ENCODE data around the gene RAMP1. TPM values are rescaled to one million over a fixed set of nuclear protein-coding genes. Genes with fewer than 3 reads are reported as not detected.
A peak's percentile ranks its signal among the peaks of the same experiment; 100 is the strongest.
"Not testable (repeated sequence)": the region's sequence is repeated elsewhere in the genome, so short reads cannot be mapped to it uniquely, and the experiment has no call there.

The RAMP1 gene
- 17.6 TPM in 2 replicates for total RNA-seq

GRCh38 chr2:237859533-237860272, at the start of gene RAMP1:
TSS of gene RAMP1 (plus strand) at chr2:237859623. CDS start at chr2:237859676, 53 bp downstream.
- intact Hi-C loops (cut with micrococcal nuclease): loop anchor here (2.0 to 10.0 kb wide), 4 partner anchors 39 to 275 kb away; partner anchors contain the start of gene KLHL30
- peak; percentile 73 for DNase-seq
- Mint-ChIP-seq H3K4me1 (peaks cover 14% of the 10 kb centered on the region), H3K27ac (peak within 1 kb of the TSS; percentile 30), H3K36me3 (ENCODE audit: low read depth) (no peaks in the 10 kb centered on the region), H3K27me3 (peaks cover 47% of the 10 kb centered on the region), H3K4me3 (peak within 1 kb of the TSS; percentile 81), H3K9me3 (no peaks in the 10 kb centered on the region)

- peaks cover 3% of the 10 kb centered on the region for H3K4me1 Mint-ChIP-seq
- H3K4me3 Mint-ChIP-seq: no peak overlapping the region
- H3K9me3 Mint-ChIP-seq: peaks cover 3% of the 10 kb centered on the region
- H3K27ac Mint-ChIP-seq: no peak overlapping the region
- intact Hi-C loops (cut with micrococcal nuclease): no loop called here
- peaks cover 17% of the 10 kb centered on the region for H3K27me3 Mint-ChIP-seq
- no peak for DNase-seq
- no peaks in the 10 kb centered on the region for H3K36me3 Mint-ChIP-seq (ENCODE audit: low read depth)
Observed at GRCh38 chr2:237815637-237816036, 43.8 kb upstream of the RAMP1 start.

- H3K4me1 Mint-ChIP-seq: peaks cover 3% of the 10 kb centered on the region
- DNase-seq: no peak
- no peak overlapping the region for H3K4me3 Mint-ChIP-seq
- intact Hi-C loops (cut with micrococcal nuclease): no loop called here
- H3K27ac Mint-ChIP-seq: no peak overlapping the region
- H3K36me3 Mint-ChIP-seq (ENCODE audit: low read depth): no peaks in the 10 kb centered on the region
- H3K9me3 Mint-ChIP-seq: peaks cover 3% of the 10 kb centered on the region
- peaks cover 12% of the 10 kb centered on the region for H3K27me3 Mint-ChIP-seq
Observed at GRCh38 chr2:237816531-237816930, 42.9 kb upstream of the RAMP1 start.

- H3K4me3 Mint-ChIP-seq: no peak overlapping the region
- H3K36me3 Mint-ChIP-seq (ENCODE audit: low read depth): no peaks in the 10 kb centered on the region
- no peak overlapping the region for H3K27ac Mint-ChIP-seq
Observed at GRCh38 chr2:237818066-237818473, 41.4 kb upstream of the RAMP1 start.

GRCh38 chr2:237819231-237819630, 40.2 kb upstream of the RAMP1 start:
- intact Hi-C loops (cut with micrococcal nuclease): no loop called here
- Mint-ChIP-seq H3K9me3 (peaks cover 3% of the 10 kb centered on the region), H3K4me1 (peaks cover 3% of the 10 kb centered on the region), H3K36me3 (ENCODE audit: low read depth) (no peaks in the 10 kb centered on the region), H3K27me3 (peaks cover 10% of the 10 kb centered on the region), H3K4me3 (no peak overlapping the region), H3K27ac (no peak overlapping the region)
- no peak for DNase-seq

More at GRCh38 chr2:237818066-237818473, 41.4 kb upstream of the RAMP1 start:
- DNase-seq: no peak
- peaks cover 3% of the 10 kb centered on the region for H3K9me3 Mint-ChIP-seq
- H3K4me1 Mint-ChIP-seq: peaks cover 3% of the 10 kb centered on the region
- intact Hi-C loops (cut with micrococcal nuclease): no loop called here
- H3K27me3 Mint-ChIP-seq: peaks cover 9% of the 10 kb centered on the region

GRCh38 chr2:237820421-237820820, 39.0 kb upstream of the RAMP1 start:
- H3K27ac Mint-ChIP-seq: no peak overlapping the region
- no peak overlapping the region for H3K4me3 Mint-ChIP-seq
- H3K27me3 Mint-ChIP-seq: peaks cover 9% of the 10 kb centered on the region
- no peak for DNase-seq
- intact Hi-C loops (cut with micrococcal nuclease): no loop called here
- H3K4me1 Mint-ChIP-seq: peaks cover 3% of the 10 kb centered on the region
- H3K36me3 Mint-ChIP-seq (ENCODE audit: low read depth): no peaks in the 10 kb centered on the region
- peaks cover under 1% of the 10 kb centered on the region for H3K9me3 Mint-ChIP-seq

GRCh38 chr2:237823544-237823943, 35.9 kb upstream of the RAMP1 start:
- intact Hi-C loops (cut with micrococcal nuclease): no loop called here
- DNase-seq: no peak
- Mint-ChIP-seq H3K36me3 (ENCODE audit: low read depth) (no peaks in the 10 kb centered on the region), H3K4me1 (no peaks in the 10 kb centered on the region), H3K27ac (no peak overlapping the region), H3K9me3 (no peaks in the 10 kb centered on the region), H3K27me3 (peaks cover 12% of the 10 kb centered on the region), H3K4me3 (no peak overlapping the region)

GRCh38 chr2:237824085-237824484, 35.3 kb upstream of the RAMP1 start:
- intact Hi-C loops (cut with micrococcal nuclease): no loop called here
- no peaks in the 10 kb centered on the region for H3K4me1 Mint-ChIP-seq
- DNase-seq: no peak
- H3K27me3 Mint-ChIP-seq: peaks cover 12% of the 10 kb centered on the region
- no peaks in the 10 kb centered on the region for H3K9me3 Mint-ChIP-seq
- no peaks in the 10 kb centered on the region for H3K36me3 Mint-ChIP-seq (ENCODE audit: low read depth)
- H3K4me3 Mint-ChIP-seq: no peak overlapping the region
- H3K27ac Mint-ChIP-seq: no peak overlapping the region

GRCh38 chr2:237827421-237827987, 31.9 kb upstream of the RAMP1 start:
- DNase-seq: no peak
- peaks cover 17% of the 10 kb centered on the region for H3K27me3 Mint-ChIP-seq
- H3K36me3 Mint-ChIP-seq (ENCODE audit: low read depth): no peaks in the 10 kb centered on the region
- H3K9me3 Mint-ChIP-seq: no peaks in the 10 kb centered on the region
- intact Hi-C loops (cut with micrococcal nuclease): no loop called here
- peaks cover 2% of the 10 kb centered on the region for H3K4me1 Mint-ChIP-seq
- no peak overlapping the region for H3K27ac Mint-ChIP-seq
- H3K4me3 Mint-ChIP-seq: no peak overlapping the region

- intact Hi-C loops (cut with micrococcal nuclease): no loop called here
- H3K36me3 Mint-ChIP-seq (ENCODE audit: low read depth): no peaks in the 10 kb centered on the region
- H3K27ac Mint-ChIP-seq: no peak overlapping the region
- H3K9me3 Mint-ChIP-seq: no peaks in the 10 kb centered on the region
- peaks cover 16% of the 10 kb centered on the region for H3K27me3 Mint-ChIP-seq
- H3K4me1 Mint-ChIP-seq: peaks cover 2% of the 10 kb centered on the region
- no peak overlapping the region for H3K4me3 Mint-ChIP-seq
- no peak for DNase-seq
Observed at GRCh38 chr2:237830522-237830921, 28.9 kb upstream of the RAMP1 start.

- intact Hi-C loops (cut with micrococcal nuclease): no loop called here
- peaks cover 15% of the 10 kb centered on the region for H3K27me3 Mint-ChIP-seq
Observed at GRCh38 chr2:237833546-237833945, 25.9 kb upstream of the RAMP1 start.

GRCh38 chr2:237835372-237835771, 24.1 kb upstream of the RAMP1 start:
- no peak overlapping the region for H3K4me3 Mint-ChIP-seq
- peaks cover 2% of the 10 kb centered on the region for H3K4me1 Mint-ChIP-seq
- DNase-seq: no peak
- intact Hi-C loops (cut with micrococcal nuclease): no loop called here
- H3K27me3 Mint-ChIP-seq: peaks cover 16% of the 10 kb centered on the region
- H3K9me3 Mint-ChIP-seq: no peaks in the 10 kb centered on the region
- H3K27ac Mint-ChIP-seq: no peak overlapping the region
- no peaks in the 10 kb centered on the region for H3K36me3 Mint-ChIP-seq (ENCODE audit: low read depth)

More at GRCh38 chr2:237833546-237833945, 25.9 kb upstream of the RAMP1 start:
- H3K9me3 Mint-ChIP-seq: no peaks in the 10 kb centered on the region
- H3K27ac Mint-ChIP-seq: no peak overlapping the region
- H3K4me3 Mint-ChIP-seq: no peak overlapping the region
- DNase-seq: no peak
- H3K4me1 Mint-ChIP-seq: peaks cover 2% of the 10 kb centered on the region
- no peaks in the 10 kb centered on the region for H3K36me3 Mint-ChIP-seq (ENCODE audit: low read depth)

- Mint-ChIP-seq H3K36me3 (ENCODE audit: low read depth) (no peaks in the 10 kb centered on the region), H3K4me1 (no peaks in the 10 kb centered on the region), H3K27me3 (peaks cover 28% of the 10 kb centered on the region), H3K4me3 (no peak overlapping the region), H3K27ac (no peak overlapping the region), H3K9me3 (peaks cover 8% of the 10 kb centered on the region)
- no peak for DNase-seq
- intact Hi-C loops (cut with micrococcal nuclease): no loop called here
Observed at GRCh38 chr2:237841051-237841450, 18.4 kb upstream of the RAMP1 start.

GRCh38 chr2:237848940-237849339, 10.5 kb upstream of the RAMP1 start:
- H3K27ac Mint-ChIP-seq; H3K36me3 Mint-ChIP-seq (ENCODE audit: low read depth); H3K4me3 Mint-ChIP-seq; H3K4me1 Mint-ChIP-seq; intact Hi-C loops (cut with micrococcal nuclease): not testable (repeated sequence)
- DNase-seq: peak; percentile 52
- peaks cover 42% of the 10 kb centered on the region for H3K27me3 Mint-ChIP-seq
- peaks cover 13% of the 10 kb centered on the region for H3K9me3 Mint-ChIP-seq

All from activated CD4-positive, alpha-beta T cell treated with anti-CD3 and anti-CD28 coated beads, Interleukin-2, amount 10 ng/mL, durations not matched to agents 24 days and 14 days (primary cell).